ENCODE results near the gene LRRC8B. TPM values are rescaled to one million over a fixed set of nuclear protein-coding genes. Genes with fewer than 3 reads are reported as not detected.
"Not testable (repeated sequence)": the region's sequence is repeated elsewhere in the genome, so short reads cannot be mapped to it uniquely, and the experiment has no call there.

LRRC8B gene
- total RNA-seq, 1 donor from 2014 or later: 10.7 TPM

DNA sequence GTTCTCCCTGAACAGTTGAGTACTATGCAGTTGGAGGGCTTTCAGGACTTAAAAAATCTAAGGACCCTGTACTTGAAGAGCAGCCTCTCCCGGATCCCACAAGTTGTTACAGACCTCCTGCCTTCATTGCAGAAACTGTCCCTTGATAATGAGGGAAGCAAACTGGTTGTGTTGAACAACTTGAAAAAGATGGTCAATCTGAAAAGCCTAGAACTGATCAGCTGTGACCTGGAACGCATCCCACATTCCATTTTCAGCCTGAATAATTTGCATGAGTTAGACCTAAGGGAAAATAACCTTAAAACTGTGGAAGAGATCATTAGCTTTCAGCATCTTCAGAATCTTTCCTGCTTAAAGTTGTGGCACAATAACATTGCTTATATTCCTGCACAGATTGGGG lies 59.6 kb downstream of the LRRC8B start:
- no peak for DNase-seq

DNA sequence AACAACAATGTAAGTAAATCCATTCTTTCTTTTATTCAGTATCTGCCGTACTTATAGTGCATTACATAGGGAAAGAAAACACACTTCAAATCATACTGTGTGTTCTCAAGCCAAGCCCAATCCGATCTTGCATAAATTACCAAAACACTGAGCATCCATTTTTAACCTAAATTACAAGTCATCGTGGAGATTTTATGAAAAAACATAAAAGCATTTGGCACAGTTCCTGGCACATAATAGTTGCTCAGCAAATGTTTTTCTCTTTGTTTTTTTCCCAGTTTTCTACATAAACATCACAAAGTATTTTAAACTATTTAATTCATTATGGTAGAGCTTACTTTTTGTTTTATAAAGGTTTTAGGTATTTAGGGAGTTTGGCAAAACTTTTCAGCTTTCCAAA lies 60.2 kb downstream of the LRRC8B start:
- no peak for DNase-seq

DNA sequence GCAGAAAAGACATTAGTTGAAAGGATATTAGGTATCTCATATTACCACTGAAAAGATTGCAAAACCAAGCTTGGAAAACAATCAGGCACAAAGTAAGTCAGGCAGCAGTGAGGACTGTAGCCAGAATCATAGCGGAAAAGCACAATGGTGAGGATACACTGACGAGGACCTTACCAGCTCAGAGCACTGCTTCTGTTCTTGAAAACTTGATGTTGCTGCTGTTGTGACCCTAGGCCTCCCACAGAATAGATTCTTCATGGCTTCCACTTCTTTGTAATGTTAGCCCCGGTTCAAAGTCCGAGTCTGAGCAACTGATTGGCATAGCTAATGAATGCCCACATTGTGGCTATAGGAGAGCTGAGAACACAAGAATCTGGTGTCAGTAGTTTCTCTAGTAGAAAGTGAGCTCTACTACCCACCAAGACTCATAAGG lies 63.1 kb downstream of the LRRC8B start:
- no peak for DNase-seq

DNA sequence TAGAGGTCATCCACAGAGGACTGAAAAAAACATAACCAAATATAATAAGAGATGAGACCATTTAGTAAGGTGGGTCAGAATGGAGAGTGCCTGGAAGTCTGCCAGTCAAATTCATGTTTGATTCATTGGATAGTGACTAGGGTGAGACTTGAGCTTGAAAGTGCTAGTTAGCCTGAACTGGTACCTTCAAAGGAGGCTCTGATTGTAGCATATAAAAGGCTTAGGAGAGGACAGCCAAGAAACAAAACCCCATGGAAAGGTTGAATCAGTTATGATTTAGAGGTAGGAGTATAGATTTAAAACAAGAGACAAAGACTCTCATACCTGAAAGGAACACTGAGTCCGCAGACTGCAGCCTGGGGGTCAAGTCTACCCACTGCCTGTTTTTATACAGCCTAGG lies 63.9 kb downstream of the LRRC8B start:
- no peak for DNase-seq

DNA sequence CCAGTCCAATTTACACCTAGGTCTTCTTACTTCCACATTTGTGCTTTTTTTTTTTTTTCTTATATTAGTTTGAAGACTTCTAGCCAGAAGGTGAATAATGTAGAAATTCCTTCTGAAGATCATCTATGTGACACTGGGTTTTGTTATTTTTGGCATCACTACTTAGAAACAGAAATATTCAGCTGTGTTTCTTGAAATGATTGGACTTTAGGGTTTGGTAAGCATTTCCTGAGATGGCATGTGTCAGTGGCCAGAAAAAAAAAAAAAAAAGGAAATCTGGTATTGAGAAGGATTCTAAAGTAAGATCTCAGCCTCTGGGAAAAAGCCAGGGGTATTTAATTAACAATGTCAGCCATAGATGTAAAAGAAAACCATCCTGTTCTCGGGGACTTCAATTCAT lies 64.9 kb downstream of the LRRC8B start:
- DNase-seq: no peak

DNA sequence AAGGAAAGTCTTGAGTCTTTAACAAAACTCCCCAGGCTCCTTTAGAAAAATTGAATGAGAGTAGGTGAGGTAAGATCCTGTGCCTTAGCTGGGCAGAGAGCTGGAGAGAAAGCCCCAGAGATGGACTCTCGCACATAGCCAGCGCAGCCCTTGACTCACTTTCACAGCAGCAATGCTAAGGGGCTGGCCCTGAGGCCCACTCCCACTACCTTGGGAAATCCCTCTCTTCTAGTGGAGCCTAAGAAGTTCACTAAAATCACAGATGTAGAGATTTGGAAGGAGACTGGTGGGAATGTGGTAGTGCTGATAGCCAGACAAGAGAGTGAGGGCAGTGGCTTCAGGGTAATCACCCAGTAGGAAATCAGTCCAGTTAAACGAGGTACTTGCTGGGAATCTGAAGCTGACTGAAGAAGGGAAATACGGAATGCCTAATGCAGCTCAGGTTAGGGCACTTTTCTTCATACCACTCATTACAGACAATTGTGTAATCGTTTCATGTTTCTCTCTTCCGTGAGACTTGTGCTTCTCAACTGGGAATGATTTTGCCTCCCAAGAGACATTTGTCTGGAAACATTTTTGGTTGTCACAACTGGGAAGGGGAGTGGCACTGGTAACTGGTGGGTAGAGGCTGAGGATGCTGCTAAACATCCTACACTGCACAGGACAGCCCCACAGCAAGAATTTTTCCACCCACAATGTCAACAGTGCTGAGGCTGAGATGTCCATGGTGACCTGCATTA lies 65.9 kb downstream of the LRRC8B start:
- DNase-seq: no peak

DNA sequence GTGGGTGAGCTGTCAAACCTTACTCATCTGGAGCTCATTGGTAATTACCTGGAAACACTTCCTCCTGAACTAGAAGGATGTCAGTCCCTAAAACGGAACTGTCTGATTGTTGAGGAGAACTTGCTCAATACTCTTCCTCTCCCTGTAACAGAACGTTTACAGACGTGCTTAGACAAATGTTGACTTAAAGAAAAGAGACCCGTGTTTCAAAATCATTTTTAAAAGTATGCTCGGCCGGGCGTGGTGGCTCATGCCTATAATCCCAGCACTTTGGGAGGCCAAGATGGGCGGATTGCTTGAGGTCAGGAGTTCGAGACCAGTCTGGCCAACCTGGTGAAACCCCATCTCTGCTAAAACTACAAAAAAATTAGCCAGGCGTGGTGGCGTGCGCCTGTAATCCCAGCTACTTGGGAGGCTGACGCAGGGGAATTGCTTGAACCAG lies 68.3 kb downstream of the LRRC8B start:
- DNase-seq: not testable (repeated sequence)

DNA sequence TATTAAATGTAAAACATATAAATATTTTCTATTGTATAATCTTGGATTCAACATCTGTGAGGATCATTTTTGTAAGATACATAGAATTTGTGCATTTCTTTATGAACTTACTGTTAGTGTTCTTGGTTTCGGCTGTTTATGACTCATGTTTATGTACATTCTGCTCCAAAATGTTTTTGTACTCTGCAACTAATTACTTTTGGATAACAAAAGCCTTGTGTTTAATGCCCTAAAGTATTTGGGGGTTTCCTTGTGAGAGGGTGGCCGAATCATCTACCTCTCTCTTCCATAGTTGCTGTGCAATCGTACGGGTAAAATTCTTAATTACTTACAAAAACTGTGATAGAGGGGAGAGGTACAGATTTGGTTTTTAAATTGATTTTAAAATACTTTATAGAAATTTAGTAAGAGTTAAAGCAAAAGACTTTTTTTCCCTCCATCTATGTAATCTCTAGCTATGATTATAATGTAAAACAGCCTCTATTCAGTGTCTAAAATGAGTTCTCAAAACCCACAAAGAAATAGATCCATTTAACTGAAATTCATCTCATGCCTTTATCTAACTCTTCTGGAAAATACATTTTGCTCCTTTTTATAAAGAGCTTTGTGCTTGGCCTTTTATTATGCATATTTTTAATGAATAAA lies 69.6 kb downstream of the LRRC8B start:
- no peak for DNase-seq

DNA sequence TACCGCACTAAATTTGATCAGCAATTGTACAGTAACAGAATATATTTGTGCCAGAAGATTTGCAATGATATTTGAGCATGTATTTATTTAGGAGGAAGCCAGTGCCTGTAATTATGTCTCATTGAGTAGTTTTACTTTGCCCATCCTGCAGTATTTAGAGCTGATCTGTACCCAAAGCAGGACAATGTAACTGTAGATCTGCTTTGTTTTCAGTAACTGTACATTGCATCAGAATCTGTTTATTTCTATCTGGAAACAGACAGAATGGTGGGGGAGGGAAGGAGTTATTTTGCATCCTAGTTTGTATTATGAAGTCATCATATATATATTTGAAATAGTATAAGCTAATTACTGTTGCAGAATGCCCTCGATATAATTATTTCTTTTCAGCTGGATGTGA lies 72.1 kb downstream of the LRRC8B start:
- DNase-seq: no peak

DNA sequence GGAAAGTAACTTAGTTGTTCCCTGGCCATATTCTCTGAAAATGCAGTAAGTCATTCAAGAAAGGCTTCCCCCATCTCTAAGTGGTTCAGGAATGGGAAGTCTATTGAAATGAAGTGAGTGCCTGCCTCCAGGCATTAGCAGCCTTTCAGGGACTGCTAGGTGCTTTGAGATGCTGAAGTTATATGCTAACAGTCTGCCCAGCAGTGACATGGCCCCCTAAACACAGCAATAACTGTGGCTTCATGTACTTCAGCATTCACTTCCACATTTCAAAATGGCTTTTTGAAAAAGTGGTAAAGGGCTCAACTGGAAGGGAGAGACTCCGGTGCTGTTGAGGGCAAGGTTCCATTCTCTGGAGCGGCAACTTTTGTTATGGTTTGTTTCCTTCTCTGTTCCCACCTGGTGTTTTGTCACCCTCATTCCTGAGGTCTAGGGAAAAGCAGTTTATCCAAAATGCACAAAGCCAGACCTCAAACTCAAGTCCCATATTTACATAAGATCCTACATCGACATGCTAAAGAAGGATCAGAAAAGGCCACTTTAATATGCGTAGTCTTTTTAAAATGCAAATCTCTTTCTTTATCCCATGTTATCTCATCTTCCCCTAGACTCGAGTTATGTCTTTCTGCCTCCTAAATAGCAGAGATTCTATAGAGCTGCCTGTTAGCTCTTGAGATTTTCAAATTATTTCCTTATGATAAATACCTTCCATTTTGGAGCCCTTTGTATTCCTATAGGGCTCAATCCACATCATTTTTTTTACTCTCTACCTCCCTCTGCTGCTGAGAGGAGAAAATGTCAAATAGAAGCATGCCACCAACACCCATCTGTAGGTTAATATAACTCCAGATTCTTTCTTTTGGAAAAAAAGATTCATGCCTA lies 74.1 kb downstream of the LRRC8B start:
- peak; percentile 73 for DNase-seq

DNA sequence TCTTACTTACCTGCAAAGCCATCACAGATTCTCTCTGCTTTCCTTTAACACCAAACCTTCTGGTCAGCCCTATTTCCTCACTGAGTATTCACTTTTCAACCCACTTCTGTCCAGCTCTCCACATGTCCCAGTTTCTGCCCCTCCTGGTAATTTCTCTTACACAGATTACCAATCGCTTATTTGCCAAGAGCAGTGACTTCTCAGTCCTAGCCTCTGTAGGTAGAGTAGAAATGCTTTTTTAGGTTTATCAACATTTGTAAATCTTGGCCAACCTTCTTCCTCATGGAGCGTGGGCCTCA lies 74.7 kb downstream of the LRRC8B start:
- DNase-seq: no peak

DNA sequence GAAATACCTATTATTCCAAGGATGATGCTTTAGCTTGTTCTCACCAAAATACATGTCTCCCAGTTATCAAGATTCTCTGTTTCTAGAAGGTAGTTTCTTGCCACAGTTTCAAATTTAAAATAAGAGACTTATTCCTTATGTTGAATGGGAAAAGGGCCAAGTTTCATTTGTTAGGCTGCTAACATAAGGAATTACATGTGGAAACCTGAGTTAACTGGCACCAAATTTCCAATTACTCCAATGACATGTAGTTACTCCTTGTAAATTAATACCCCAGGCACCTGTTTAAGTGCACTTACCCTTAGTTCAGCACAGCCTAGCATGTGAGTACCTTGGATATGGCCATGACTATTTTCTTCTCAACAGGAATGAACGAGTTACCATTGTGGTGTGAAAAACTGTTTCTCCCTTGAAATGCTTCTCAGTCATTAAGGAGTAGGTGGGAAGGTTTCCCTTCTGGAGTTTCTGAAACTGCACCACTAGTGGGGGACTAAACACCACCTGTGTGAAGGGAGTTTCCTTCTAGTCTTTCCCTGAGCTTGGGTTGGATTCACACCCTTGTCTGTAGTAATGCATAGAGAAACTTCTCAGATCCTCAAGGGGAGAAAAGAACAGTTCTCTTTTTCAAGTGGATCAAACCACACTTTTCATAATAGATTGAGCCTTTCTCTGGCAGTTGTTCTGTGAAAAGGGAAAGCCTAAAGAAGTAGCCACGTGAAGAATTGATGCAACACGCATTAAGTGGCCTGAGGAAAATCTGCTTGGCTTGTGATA lies 76.0 kb downstream of the LRRC8B start:
- DNase-seq: no peak

DNA sequence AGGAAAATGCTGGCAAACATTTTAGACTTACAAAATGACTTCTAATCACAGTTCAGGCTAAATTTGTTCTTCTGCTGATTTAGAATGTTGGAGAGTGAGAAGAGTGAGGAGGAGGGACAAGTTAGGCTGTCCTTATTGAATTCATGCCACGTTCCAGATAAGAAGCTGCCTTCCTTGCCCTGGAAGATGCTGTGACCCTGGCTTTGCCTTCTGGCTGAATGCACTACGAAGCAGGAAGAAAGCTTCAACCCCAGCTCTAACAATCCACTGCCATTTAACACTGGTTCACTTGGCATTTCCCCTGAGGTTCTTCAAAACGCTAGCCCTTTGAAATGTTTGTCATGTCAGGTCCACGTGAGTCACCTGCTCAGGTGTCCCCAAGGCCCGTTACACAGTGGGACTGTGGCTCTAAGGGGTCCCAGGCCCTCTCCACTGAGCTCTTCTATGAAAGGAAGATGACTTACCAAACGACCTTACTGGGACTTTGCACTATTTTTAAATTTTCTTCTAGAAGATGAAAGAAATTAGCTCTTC lies 78.3 kb downstream of the LRRC8B start:
- DNase-seq: no peak

DNA sequence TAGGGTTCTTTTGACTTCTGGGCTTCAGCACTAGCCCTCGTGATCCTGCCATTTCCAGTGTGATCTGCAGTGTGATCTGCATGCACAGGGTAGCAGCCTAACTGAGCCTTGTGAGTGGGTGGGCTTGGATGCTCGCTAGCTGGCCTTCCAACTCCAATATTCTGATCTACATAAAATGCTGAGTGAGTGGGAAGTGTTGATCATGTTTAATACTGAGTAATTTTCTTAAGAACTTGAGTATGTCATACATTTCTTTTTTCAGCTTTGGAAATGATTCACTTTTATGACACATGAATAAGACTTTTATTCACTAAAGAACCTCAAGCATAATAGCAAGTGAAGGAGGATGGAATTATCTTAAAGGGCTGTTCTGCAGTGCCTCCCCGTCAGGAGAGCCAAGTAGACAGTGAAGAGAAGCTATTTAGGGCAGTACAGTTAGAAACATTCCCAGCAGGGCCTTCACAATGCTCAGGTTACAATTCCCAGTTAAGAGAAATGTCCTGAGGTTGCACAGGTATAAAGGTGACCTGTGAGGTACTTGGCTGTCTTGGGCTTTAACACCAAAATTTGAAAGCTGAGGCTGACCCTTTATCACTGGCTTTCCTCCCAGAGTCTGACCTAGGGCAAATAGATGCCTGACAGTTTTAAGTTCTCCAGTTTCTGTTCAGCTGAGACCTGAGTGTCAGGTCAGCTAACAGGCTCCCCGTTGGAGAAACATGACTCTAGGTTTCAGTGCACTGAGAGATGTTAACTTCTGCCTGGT lies 79.2 kb downstream of the LRRC8B start:
- no peak for DNase-seq

DNA sequence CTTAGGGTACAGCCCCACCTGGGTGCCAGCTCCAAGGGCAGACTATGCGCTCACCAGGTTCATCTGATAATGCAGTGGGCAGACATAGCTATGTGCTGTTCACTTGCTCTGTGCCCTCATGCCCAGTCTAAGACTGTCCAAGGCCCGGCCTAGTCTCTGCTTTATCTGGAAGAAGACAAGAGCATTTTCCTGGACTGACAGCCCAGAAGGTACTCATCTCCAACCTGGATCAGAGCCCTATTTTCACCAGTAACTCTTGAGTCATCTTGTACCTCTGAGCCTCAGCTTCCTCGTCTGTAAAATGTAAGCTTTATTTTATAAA lies 79.7 kb downstream of the LRRC8B start:
- no peak for DNase-seq

DNA sequence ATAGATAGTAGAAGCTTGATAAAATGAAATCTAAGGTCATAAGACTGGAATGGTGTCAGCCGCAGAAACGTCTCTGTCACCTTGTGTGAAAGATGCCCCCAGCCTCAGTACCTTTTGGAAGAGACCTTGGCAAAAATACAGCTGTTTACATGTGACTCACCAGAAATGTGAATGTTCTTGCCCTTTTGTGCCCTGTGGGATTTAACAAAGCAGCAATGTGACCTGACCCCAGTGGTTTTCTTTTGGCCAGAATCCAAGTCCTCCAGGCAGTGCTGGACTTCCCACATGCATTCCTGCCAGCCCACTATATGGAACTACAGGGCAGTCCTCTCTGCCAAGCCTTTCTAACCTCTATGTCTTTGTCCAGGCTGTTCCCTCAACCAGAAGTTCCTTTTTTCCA lies 81.1 kb downstream of the LRRC8B start:
- DNase-seq: no peak

DNA sequence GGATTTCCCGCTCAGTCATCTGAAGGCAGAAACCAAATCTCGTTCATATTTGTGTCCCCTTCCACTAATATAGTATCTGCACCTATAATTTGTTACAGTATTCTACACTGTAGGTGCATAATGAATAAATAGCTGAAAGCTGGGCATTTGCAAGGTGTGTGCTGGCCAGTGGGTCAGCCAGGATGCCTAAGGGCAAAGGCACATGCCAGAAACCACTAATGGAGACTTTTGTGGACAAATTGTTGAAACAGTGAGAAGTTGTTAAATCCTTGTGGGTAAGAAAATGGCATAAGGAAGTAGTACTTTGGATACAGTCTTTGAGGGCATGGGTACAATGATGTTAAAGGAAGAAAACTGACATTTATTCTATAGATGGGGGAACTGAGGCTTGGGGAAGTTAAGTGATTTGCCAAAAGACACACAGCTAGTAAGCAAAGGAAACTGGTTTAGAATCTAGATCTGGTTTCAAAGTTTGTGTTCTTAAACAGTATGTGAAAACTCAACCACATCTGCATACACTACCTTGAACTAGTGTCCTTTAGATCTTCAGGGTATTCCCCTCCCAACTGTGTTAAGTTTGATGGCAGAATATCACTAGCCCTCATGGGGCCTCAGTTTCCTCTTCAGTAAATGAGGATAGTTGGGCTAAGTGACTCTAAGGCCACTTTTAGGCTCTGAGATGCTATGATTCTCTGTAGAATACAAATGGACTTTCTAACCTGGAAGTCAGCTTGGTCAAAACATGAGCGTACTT lies 81.8 kb downstream of the LRRC8B start:
- DNase-seq: no peak

DNA sequence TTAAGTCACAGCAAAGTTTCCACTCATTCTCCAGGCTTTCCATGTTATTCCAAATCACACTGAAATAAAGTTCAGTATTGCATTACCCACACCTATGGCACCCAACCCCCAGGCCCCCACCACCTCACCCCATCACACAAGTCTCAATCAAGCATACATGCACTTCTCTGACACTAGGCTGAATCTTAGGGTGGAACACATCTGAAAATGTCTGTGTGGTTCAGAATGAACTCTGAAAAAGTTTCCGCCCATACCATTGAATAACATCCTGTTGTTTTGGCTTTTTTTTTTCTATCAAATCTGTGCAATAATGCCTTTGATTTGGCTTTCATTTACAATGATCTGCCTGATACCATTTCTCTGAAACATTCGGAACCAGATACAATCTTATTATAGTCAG lies 82.5 kb downstream of the LRRC8B start:
- DNase-seq: no peak

DNA sequence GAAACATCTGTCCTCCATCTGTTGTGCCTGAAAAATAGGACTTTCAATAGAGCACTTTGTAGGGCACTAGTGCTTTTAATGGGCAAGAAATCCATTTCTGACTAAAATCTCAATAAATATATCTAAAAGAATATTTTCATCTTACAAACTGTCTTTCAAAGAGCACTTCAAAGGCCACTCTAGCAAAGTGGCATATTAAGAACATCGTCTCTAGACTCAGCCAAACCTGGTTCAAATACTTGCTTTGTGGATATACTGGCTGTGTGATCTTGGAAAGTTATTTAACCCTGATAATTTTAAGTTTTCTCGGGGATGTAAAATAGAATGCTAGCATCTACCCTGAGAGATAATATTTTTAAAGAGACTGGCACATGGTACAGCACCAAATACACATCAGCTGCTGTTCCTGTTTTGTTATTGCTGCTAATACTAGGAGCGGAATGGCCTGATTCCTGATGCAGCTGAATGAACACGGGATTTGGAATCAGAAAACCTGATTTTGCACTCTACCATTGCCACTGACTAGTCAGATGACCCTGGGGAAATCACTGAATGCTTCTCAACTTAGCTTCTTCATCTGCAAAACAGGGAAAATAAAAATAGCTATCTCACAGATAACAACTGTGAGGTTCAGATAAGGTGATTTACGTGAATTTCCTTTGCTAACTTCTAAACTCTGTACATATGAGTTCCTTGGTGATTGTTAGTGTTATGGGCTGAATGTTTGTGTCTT lies 83.1 kb downstream of the LRRC8B start:
- DNase-seq: no peak

DNA sequence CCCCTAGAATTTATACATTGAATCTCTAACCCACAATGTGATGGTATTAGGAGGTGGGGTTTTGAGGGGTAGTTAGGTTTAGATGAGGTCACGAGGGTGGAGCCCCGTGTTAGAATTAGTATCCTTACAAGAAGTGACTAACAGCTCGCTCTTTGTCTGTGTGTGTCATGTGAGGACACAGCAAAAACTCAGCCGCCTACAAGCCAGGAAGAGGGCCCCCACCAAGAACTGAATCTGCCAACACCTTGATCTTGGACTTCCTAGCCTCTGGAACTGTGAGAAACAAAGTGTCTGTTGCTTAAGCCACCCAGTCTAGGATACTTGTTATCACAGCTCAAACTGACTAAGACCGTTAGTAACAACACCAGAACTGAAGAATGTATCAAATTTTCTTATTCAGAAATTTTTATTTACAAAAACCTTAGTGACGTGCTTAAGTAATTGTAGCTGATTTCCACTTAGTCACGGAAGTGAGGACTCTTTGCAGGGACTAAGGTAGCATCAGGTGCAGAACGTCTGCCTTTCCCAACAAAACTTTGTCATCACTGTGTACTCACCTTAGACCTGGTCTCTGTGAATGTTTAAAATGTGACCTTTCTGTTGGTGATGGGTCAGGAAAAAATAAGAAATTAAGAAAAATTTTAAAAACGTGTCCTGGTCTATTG lies 83.8 kb downstream of the LRRC8B start:
- DNase-seq: no peak

Data from tongue (tissue), 2 donors.